NOMO-1 (cell line): ENCODE measurements around the gene CTXND1.

ENCODE experiments used
- DNase-seq, 2 experiments: peaks; one replicate each; lab custom pipeline; 2025; ENCODE audit not compliant: unreplicated experiment in 2 of 2; lab: John Stamatoyannopoulos, UW

CTXND1 gene

GRCh38 chr15:80183306-80183705 lies 68.7 kb downstream of the CTXND1 start:
- no peak for DNase-seq

- no peak for DNase-seq
Observed at GRCh38 chr15:80182611-80183261, 69.3 kb downstream of the CTXND1 start.

GRCh38 chr15:80180986-80181385 lies 71.0 kb downstream of the CTXND1 start:
- no peak for DNase-seq

- DNase-seq, result no peak
Observed at GRCh38 chr15:80180468-80180867, 71.5 kb downstream of the CTXND1 start.

- DNase-seq, result no peak
Observed at GRCh38 chr15:80179935-80180334, 72.1 kb downstream of the CTXND1 start.

- DNase-seq, result no peak
Observed at GRCh38 chr15:80179025-80179759, 72.8 kb downstream of the CTXND1 start.

GRCh38 chr15:80177156-80177555 lies 74.9 kb downstream of the CTXND1 start:
- DNase-seq, result peak in 1 of 2 experiments; percentile 7

- no peak for DNase-seq
Observed at GRCh38 chr15:80176443-80176842, 75.6 kb downstream of the CTXND1 start.

GRCh38 chr15:80175436-80175835 lies 76.6 kb downstream of the CTXND1 start:
- DNase-seq, result no peak

GRCh38 chr15:80174017-80174746 lies 77.8 kb downstream of the CTXND1 start:
- DNase-seq, result no peak

GRCh38 chr15:80173022-80173759 lies 78.8 kb downstream of the CTXND1 start:
- peak in 1 of 2 experiments; percentile 20 for DNase-seq

- DNase-seq, result no peak
Observed at GRCh38 chr15:80172401-80172800, 79.6 kb downstream of the CTXND1 start.

GRCh38 chr15:80171787-80172186 lies 80.2 kb downstream of the CTXND1 start:
- no peak for DNase-seq

- DNase-seq, result no peak
Observed at GRCh38 chr15:80170596-80170995, 81.4 kb downstream of the CTXND1 start.

- no peak for DNase-seq
Observed at GRCh38 chr15:80169768-80170357, 82.2 kb downstream of the CTXND1 start.

- DNase-seq, result no peak
Observed at GRCh38 chr15:80168421-80168820, 83.6 kb downstream of the CTXND1 start.

- DNase-seq, result no peak
Observed at GRCh38 chr15:80167936-80168335, 84.1 kb downstream of the CTXND1 start.

GRCh38 chr15:80163897-80164296 lies 88.1 kb downstream of the CTXND1 start:
- no peak for DNase-seq

GRCh38 chr15:80163217-80163616 lies 88.8 kb downstream of the CTXND1 start:
- DNase-seq, result no peak

- DNase-seq, result no peak
Observed at GRCh38 chr15:80162059-80162554, 89.9 kb downstream of the CTXND1 start.
